A204.1 (cell line): ENCODE data around the gene WDR90.
"Not testable (repeated sequence)": the region's sequence is repeated elsewhere in the genome, so short reads cannot be mapped to it uniquely, and the experiment has no call there.

ENCODE experiments used
- FAIRE-seq: peaks from 2 replicates; lab custom pipeline; 2012; peaks lifted over from hg19 to GRCh38; lab: Jason Lieb, UNC

WDR90 gene

DNA sequence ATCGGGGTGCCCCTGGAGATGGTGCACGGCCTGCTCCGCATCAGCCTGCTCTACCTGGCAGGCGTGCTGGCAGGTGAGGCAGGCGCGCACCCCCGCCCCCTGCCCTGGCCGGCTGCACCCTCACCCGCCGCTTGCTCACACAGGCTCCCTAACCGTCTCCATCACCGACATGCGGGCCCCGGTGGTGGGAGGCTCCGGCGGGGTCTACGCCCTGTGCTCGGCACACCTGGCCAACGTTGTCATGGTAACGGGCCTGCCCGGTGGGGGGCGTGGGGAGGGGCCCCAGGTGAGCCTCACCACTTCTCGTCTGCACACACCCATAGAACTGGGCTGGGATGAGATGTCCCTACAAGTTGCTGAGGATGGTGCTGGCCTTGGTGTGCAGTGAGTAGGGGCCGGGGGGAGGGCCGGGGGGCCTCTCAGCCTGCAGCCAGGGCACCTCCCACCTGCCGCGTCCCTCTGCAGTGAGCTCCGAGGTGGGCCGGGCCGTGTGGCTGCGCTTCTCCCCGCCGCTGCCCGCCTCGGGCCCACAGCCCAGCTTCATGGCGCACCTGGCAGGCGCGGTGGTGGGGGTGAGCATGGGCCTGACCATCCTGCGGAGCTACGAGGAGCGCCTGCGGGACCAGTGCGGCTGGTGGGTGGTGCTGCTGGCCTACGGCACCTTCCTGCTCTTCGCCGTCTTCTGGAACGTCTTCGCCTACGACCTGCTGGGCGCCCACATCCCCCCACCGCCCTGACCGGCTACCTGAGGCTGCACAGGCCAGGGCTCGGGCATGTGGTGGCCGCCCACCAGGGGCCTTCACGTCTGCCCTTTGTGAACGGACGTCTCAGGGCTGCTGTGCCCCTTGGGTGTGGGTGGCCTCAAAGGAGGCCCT is 28.4 kb downstream of the WDR90 start:
- no peak for FAIRE-seq

DNA sequence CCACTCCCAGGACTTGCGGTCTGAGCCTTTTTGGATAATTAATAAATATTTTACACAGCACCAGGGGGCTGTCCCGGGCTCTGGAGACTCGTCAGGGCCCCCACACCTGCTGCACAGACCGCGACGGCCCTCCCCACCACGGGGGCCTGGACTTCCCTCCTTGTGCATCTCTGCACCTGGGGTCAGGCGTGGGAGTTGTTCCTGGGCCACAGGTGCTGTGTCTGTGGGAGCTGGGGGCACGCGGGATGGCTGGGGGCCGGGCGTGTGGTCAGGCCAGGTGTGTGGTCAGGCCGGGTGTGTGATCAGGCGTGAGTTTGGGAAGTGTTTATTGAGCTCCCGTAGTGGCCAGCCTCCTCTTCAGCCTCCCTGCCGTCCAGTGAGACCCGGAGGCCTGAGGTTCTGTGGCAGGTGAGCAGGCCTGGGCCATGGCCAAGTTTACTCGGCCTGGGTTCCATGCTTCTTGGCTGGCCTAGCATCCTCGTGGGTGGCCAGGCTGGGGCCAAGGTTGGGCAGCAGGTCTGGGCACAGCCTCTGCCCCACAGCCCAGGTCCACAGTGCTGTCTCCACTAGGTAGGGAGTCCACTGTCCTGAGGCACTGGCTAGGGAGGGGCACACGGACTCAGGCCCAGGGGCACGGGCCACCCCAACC is 29.2 kb downstream of the WDR90 start:
- no peak for FAIRE-seq

DNA sequence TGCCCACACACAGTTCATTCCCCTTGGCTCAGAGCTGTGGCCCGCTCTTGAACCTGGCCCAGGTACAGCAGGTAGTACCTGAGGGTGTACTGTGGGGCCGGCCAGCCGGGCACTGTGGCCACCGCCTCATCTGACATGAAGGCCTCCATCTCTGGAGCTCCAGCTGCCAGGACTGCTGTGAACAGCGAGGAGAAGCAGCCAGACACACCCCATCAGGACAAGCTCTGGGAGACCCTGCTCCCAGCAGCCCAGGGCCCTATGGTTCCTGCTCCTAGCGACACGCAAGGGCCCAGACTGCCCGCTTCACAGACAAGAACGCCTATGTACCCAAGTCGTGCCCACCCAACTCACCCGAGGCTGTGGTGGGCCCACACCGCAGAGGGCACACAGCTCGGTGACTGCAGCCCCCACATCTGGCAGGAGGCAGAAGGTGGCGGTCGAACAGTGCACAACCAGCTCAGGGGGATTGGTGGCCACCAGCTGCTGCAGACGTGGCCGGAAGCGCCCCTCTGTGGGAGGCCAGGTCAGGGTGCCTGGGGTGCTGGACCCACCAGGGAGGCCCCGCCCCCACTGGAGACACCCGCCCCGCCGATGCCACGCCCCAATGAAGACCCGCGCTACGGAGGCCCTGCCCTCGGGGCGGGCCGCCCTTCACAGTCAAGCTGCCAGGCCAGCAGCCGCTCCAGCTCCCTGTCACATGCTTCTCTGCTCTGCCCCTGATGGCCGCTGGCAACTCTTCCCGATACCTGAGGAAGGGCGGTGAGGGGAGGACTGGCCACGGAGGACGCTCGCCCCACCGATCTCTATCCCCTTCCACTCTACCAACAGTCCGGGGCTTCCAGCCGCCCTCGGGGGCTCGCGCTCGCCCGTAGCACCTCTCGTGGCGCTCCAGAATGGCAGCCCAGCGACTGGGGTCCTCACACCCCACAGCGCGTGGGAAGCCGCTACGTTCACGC is 30.0 kb downstream of the WDR90 start:
- FAIRE-seq = no peak

DNA sequence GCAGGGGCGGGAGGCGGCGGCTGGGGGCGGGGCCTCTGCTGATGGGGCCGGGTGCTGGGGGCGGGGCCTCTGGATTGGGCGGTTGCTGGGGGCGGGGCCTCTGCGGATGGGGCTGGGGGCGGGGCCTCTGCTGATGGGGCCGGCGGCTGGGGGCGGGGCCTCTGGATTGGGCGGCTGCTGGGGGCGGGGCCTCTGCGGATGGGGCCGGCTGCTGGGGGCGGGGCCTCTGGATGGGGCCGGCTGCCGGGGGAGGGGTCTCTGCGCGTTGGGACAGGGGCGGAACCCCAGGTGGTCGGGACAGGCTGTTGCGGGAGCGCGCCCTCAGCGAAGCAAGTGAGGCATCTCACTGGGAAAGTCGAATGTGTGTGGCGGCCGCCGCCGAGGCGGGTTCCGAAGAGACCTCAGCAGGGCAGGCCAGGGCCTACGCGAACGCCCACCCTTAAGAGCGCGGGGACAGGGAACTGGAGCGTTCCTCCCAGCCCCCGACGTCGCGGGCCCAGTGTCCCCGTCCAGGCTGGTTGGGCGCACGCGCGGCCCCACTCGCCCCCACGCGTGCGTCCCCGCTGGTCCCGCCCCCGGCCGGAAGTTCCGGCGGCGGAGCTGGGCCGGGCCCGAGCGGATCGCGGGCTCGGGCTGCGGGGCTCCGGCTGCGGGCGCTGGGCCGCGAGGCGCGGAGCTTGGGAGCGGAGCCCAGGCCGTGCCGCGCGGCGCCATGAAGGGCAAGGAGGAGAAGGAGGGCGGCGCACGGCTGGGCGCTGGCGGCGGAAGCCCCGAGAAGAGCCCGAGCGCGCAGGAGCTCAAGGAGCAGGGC is 30.9 kb downstream of the WDR90 start, which contains the start of gene STUB1:
TSS of gene STUB1 (plus strand) at position 597 of the 811 bp plus-strand sequence. CDS start at position 713, 116 bp downstream.
- no peak for FAIRE-seq

DNA sequence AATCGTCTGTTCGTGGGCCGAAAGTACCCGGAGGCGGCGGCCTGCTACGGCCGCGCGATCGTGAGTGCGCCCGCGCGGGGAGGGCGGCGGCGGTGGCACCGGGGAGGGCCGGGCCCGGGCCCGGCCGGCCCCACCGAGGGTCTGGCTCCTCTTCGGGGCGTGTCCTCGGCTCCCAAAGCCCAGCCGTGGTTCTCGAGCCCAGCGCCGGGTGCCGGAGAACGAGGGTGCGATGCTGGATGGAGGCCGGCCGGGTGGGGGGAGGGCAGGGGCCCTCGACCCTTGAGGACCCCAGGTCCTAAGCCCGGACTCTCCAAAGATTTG is 31.4 kb downstream of the WDR90 start:
- no peak for FAIRE-seq

DNA sequence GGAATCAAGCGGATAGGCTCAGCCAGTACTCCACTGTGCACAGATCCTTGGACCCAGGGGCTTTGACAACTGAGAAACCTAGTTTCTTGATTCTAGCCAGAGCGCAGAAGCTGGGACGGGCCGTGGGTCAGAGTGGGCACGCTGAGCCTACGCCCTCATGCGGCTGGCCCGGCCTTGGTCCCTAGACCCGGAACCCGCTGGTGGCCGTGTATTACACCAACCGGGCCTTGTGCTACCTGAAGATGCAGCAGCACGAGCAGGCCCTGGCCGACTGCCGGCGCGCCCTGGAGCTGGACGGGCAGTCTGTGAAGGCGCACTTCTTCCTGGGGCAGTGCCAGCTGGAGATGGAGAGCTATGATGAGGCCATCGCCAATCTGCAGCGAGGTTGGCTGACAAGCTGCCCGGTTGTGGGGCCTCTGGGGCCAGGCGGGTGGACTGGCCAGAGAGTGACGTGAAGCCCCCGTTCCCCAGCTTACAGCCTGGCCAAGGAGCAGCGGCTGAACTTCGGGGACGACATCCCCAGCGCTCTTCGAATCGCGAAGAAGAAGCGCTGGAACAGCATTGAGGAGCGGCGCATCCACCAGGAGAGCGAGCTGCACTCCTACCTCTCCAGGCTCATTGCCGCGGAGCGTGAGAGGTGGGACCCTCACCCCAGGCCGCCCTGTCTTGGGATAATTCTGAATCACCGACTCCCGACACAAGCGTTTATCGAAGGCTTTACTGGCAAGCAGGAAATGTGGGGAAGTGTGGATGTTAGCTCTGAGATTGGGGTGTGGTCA is 32.0 kb downstream of the WDR90 start:
- no peak for FAIRE-seq

DNA sequence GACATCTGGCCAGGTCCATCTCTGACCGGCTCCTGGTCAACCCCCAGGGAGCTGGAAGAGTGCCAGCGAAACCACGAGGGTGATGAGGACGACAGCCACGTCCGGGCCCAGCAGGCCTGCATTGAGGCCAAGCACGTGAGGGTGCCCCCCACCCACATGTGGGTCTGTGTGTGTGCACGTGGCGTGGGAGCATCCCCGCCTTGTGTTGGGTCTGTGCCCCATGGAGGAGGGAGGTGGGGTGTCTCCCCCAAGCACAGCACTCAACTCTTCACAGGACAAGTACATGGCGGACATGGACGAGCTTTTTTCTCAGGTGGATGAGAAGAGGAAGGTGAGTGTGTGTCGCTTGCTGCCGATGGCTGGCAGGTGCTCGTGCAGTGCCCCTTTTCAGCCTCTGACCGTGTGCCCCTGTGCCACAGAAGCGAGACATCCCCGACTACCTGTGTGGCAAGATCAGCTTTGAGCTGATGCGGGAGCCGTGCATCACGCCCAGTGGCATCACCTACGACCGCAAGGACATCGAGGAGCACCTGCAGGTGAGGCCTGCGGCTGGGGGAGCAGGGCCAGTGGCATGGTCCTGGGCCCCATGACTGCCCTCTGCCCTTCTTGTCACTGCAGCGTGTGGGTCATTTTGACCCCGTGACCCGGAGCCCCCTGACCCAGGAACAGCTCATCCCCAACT is 32.7 kb downstream of the WDR90 start:
- FAIRE-seq = no peak

DNA sequence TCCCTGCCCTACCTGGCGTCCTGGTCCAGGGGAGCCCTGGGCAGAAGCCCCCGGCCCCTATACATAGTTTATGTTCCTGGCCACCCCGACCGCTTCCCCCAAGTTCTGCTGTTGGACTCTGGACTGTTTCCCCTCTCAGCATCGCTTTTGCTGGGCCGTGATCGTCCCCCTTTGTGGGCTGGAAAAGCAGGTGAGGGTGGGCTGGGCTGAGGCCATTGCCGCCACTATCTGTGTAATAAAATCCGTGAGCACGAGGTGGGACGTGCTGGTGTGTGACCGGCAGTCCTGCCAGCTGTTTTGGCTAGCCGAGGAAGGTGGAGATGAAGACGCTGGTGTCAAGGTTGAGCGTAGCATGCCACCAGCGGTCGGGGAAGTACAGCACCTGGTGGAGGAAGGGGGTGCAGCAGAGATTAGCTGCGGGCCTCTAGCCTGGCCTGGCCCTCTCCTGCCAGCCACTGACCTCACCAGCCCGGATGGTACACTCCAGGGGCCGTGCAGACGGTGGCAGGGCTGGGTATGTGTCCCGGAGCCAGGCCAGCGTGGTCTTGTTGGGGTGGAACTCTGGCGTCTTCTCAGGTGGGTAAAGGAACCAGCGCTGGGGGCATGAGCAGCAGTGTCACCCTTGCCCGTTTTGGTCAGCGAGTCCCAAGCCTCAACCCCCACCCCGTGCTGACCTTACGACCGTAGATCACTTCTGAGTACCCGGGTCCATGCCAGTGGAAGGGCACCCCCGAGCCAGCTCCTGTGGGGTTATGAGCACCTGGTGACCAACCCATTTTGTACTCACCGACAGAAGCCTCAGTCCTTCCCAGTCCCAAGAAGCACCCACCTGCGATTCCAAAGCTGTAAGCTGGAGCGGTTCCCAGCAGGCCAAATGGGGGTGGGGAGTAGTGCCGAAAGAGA is 33.6 kb downstream of the WDR90 start:
- no peak for FAIRE-seq

DNA sequence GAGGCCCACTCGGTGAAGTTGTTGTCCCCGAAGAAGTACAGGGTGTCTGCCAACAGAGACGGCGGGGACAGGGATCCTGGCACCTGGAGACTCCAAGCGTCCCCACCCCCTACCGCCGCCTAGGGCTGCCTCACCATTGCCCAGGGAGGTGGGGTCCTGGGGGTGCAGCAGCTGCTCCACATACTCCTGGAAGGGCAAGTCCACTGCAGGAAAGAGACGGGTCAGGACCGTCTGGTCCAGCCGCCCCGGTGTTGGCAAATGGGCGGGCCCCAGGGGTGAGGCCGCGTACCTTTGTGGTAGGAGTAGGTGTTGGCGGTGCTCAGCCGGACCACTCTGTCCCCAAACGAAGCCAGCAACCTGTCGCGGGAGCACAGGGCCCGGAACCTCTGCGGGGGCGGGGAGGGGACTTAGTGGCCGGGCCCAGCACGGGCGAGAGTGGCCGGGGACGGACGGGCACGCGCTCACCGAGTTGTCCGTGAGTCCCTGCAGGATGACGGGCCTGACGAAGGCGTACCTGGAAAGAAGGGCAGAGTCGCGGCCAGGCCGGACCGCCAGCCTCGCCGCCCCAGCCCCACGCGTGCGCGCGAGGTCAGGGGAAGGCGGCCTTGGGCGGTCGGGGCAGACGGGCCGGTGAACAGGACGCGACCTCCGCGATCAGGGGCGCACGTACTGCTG is 34.4 kb downstream of the WDR90 start:
- no peak for FAIRE-seq

DNA sequence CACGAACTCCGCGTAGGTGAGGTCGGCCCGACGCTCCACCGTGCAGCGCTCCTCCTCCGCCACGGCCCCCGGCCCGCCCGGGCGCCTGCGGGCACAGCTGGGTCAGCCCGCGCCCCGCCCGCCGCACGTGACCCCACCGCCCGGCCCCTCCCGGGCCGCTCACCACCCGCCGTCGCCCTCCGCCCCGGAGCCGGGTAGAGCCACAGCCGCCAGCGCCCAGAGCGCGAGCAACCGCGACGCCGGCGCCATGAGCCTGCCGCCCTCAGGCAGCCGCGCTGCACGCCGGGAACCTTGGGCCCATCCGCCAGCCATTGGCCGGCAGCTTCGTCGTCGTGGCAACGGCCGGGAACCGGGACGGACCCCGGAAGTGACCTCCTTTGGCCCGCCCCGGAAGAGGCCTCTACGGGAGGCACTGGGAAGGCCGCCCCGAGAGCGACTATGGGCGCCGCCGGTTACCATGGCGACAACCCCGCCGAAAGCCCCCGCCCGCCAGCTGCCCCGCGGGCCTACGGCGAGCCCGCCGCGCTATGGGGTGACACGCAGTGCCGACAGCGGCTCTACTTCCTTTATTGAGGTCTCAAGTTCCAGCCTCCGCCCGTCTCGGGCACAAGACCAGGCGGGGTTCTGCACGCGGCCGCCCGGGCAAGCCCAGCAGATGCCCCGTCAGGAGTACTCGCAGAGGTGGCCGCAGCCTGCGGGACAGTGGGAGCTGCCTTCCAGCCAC is 35.1 kb downstream of the WDR90 start, which contains the start of gene JMJD8:
TSS of gene JMJD8 (minus strand) at position 264 of the 724 bp plus-strand sequence. CDS start at position 249, 15 bp downstream.
- no peak for FAIRE-seq

DNA sequence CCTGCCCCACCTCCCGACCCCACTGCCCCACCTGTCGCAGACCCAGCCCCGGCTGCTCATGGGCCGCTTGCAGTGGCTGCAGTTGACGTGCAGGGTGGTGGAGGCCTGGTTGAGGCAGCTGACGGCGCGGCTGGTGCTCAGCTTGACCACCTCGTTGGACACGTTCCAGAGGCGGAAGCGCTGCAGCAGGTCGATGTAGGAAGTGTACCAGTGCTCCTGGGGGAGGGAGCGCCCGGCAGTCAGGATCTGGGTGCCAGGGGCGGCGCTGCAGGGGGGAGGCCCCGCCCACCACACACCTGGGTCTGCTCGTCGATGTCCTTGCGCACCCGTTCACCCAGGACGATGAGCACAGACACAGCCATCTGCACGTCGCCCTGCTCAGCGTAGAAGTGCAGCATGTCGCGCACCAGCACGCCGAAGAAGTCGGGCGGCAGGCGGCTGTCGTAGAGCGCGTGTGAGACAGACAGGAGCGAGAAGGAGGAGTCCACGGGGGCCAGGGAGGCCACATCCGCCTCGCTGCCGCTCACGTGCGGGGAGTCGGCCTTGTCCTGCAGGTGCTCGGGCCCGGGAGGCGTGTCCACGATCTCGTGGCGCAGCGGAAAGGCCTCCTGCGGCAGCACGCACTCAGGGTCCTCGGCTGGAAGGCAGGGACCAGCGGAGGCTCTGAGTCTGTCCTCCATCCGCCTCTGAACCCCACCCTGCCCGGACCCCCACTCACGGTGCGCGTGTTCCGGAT is 36.0 kb downstream of the WDR90 start:
- FAIRE-seq = no peak

DNA sequence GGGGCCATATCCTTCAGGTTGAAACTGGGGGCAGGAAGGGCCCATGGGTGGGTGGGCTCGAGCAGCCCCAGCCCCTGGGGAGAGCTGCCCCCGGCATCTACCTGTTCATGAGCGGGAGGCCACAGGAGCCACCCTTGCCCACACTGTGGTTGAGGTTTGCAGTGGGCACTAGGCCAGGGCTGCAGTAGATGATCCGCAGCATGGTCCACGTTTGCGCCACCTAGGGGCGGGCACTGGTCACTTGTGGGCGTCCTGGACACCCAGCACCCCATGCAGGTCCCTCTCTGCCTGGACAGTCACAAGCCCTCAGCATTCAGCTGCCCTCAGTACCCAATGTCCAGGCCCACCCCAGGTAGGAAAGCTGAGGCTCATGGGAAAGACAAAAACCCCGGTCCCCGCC is 36.8 kb downstream of the WDR90 start:
- no peak for FAIRE-seq

DNA sequence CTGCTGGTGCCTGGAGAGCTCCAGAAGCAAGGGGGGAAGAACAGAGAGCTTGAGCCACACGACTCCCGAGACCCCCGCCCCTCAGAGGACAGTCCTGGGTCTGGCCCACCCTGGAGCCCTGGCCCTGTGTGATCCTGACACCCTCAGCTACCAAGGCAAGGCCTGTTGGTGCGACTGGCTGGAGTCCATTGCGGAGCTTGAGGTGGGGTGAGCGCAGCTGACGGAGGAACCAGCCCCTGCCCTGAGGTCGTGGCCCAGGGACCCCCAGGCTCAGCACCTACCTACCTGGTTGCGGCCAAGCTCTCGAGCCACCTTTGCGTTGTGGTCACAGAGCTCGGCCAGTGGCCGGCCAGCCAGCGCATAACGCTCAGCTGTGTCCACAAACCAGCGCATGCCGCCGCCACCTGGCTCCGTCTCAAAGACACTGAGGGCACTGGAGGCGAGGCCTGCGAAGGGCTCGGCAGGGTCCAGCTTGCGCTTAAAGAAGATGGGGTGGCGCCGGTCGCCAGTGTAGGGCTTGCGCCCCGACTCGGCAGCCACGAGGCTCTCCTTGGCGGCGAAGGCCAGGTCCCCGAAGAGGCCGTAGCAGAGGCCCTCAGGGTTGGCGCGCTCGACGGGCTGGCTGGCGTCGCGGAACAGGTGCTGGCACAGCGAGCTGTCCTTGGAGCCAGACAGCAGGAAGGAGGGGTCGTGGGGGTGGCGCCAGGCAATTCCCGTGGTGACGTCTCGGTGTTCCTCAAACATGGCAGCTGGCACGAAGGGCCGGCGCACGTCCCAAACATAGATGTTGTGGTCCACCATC is 37.5 kb downstream of the WDR90 start:
- FAIRE-seq = no peak

DNA sequence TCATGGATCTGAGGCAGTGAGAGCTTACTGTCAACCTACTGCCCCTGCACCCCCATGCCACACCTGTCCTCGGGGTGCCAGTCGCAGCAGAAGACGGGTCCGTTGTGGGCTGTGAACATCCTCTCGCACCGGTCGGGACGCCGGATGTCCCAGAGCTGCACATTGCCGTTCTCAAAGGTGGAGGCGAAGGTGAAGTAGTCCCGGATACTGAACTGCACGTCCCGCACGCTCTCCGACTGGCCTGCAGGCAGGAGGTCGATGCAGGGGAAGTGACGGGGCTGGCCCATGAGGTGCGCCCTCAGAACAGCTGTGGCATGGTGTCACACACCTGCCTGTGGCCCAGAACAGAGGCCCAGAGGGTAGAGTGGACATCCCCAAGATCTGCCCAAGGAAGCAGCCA is 38.3 kb downstream of the WDR90 start:
- no peak for FAIRE-seq

DNA sequence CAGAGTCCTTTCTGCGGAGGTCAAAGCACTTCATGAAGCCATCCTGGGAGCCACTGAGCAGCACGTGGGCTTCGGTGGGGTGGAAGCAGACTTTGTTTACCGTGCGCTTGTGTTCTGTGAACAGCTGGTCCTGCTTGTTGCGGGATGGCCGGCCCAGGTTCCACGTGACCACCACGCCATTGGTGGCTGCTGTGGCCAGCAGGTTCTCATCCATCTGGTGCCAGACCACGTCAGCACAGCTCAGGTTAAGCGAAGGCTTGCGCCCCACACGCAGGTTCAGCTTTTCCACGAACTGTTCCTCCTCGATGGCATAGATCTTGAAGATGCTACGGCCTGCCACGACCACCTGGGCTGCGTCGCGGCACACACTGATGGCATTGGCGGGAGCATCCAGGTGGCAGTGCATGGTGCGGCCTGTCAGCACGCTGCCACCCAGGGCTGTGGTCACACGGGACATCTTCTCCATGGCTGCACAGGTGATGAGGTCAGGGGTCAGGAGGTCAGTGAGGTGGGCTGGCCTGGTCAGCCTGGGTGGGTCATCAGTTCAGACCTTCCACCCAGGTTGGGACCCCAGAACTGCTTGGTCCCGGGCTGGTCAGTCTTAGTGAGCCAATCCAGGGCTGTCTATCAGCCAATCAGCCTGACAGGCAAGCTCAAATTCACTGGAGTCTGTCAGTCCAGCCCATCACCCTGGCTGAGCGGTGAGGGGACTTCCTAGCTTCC is 40.2 kb downstream of the WDR90 start:
- FAIRE-seq = no peak

DNA sequence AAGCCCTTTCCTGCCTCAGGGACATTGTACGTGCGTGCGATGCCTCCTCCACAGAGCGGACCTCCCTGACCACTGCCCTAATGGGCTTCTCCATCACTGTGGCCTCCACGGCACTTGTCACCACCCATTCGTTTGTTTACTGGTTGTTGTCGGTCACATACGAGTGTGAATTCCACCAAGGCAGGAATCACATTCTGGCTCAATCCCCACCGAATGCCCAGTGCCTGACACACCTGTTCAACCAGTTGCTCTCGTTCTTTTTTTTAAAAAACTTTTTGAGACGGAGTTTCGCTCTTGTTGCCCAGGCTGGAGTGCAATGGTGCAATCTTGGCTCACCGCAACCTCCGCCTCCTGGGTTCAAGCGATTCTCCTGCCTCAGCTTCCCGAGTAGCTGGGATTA is 42.1 kb downstream of the WDR90 start:
- not testable (repeated sequence) for FAIRE-seq
